Measurements from ENCODE around the gene RAI14.

RAI14 gene

DNA sequence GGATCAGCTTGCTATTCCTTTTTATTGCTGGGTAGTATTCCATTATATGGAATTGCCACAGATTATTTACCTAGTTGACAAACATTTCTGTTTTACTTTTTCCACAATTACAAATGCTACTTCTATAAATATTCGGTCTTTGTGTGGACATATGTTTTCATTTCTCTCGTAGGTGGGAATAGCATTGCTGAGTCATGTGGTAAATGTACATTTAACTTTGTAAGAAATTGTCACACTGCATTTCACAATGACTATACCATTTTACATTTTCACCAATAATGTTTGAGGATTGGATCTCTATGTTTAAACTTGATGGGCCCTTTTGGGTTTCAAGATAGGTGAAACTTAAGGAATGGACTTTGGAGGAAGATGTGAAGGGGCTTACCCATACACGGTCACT lies 19.7 kb downstream of the RAI14 start:
- Histone ChIP-seq H3K27me3 (ENCODE audit: insufficient read depth, low read length) (no peaks in the 10 kb centered on the region), H3K79me2 (ENCODE audit: control insufficient read depth, insufficient read depth, low read length, unreplicated experiment) (peaks cover 92% of the 10 kb centered on the region), H3K4me3 (ENCODE audit: low read depth, low read length) (peak overlapping the region; percentile 7; the same call in 1 of the 2 replicates), H3K4me1 (ENCODE audit: control insufficient read depth, insufficient read depth, low read length, unreplicated experiment) (peaks cover 58% of the 10 kb centered on the region), H3K36me3 (ENCODE audit: insufficient read depth, low read length) (0 out of 2 replicates have a peak, but pooled peaks cover 4% of the 10 kb centered on the region), H2AFZ (ENCODE audit: low read length, unreplicated experiment) (no peak overlapping the region), H3K27ac (ENCODE audit: low read depth, low read length) (peak overlapping the region; percentile 98)

DNA sequence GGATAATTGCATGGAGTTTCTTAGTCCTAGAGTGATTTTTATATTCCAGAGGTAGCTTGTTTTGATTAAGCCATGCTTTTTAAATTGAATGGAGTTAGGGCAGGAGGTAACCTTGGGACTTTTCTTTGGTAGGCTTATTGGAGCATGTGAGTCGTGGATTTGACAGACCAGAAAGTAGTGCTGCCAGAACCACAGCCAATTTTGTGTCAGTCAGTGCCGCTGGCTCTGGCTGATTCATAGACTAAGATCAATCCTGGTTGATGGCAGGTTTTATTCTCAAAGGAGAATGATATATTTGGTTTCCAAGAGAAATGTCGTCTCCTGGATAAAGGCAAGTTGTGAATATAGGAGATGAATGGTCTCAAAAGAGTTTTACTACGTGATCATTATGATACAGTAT lies 20.3 kb downstream of the RAI14 start:
- H3K36me3 ChIP-seq (ENCODE audit: insufficient read depth, low read length) = no peaks in the 10 kb centered on the region
- no peaks in the 10 kb centered on the region for H3K27me3 ChIP-seq (ENCODE audit: insufficient read depth, low read length)
- H3K4me1 ChIP-seq (ENCODE audit: control insufficient read depth, insufficient read depth, low read length, unreplicated experiment) = peaks cover 58% of the 10 kb centered on the region
- H3K4me3 ChIP-seq (ENCODE audit: low read depth, low read length) = peak overlapping the region; percentile 7; the same call in 1 of the 2 replicates
- peak overlapping the region; percentile 98 for H3K27ac ChIP-seq (ENCODE audit: low read depth, low read length)
- H2AFZ ChIP-seq (ENCODE audit: low read length, unreplicated experiment) = no peak overlapping the region
- H3K79me2 ChIP-seq (ENCODE audit: control insufficient read depth, insufficient read depth, low read length, unreplicated experiment) = peaks cover 92% of the 10 kb centered on the region

DNA sequence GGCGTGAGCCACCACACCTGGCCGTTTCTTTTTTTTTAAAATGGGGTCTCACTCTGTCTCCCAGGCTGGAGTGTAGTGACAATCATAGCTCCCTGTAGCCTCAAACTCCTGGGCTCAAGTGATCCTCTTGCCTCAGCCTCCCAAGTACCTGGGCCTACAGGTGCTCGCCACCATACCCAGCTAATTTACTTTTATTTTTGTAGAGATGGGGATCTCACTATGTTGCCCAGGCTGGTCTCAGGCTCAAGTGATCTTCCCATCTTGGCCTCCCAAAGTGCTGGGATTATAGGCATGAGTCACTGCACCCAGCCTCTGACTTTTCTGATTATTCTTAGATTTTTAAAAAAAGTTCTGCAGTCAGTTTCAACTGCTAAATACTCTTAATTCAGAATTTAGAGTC lies 21.3 kb downstream of the RAI14 start:
- H2AFZ ChIP-seq (ENCODE audit: low read length, unreplicated experiment) = no peak overlapping the region
- peaks cover 55% of the 10 kb centered on the region for H3K4me1 ChIP-seq (ENCODE audit: control insufficient read depth, insufficient read depth, low read length, unreplicated experiment)
- H3K36me3 ChIP-seq (ENCODE audit: insufficient read depth, low read length) = no peaks in the 10 kb centered on the region
- no peak overlapping the region for H3K27ac ChIP-seq (ENCODE audit: low read depth, low read length)
- H3K79me2 ChIP-seq (ENCODE audit: control insufficient read depth, insufficient read depth, low read length, unreplicated experiment) = peaks cover 92% of the 10 kb centered on the region
- no peaks in the 10 kb centered on the region for H3K27me3 ChIP-seq (ENCODE audit: insufficient read depth, low read length)
- no peak overlapping the region for H3K4me3 ChIP-seq (ENCODE audit: low read depth, low read length)

DNA sequence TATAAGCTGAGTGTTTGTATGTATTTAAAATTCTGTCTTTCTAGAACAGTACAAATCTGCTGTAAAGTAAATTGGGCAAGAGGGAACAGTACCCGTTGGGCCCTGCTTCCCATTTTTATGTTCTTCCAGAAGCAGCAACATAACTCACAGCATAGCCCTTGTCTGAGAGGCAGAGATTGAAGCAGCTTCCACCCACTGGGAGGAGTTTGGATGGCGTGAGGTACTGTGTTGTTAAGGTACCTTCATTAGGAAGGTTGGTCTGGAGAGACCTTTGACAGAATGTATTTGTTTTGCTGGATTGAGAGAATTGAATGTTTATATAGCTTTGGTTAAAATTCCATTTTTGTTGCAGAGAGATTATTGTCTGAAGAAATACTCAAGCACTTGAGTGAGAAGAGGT lies 24.8 kb downstream of the RAI14 start:
- peak overlapping the region; percentile 3; the same call in 1 of the 2 replicates for H3K27ac ChIP-seq (ENCODE audit: low read depth, low read length)
- H3K36me3 ChIP-seq (ENCODE audit: insufficient read depth, low read length) = no peaks in the 10 kb centered on the region
- peaks cover 96% of the 10 kb centered on the region for H3K79me2 ChIP-seq (ENCODE audit: control insufficient read depth, insufficient read depth, low read length, unreplicated experiment)
- no peak overlapping the region for H2AFZ ChIP-seq (ENCODE audit: low read length, unreplicated experiment)
- no peaks in the 10 kb centered on the region for H3K27me3 ChIP-seq (ENCODE audit: insufficient read depth, low read length)
- H3K4me3 ChIP-seq (ENCODE audit: low read depth, low read length) = no peak overlapping the region
- H3K4me1 ChIP-seq (ENCODE audit: control insufficient read depth, insufficient read depth, low read length, unreplicated experiment) = peaks cover 55% of the 10 kb centered on the region

DNA sequence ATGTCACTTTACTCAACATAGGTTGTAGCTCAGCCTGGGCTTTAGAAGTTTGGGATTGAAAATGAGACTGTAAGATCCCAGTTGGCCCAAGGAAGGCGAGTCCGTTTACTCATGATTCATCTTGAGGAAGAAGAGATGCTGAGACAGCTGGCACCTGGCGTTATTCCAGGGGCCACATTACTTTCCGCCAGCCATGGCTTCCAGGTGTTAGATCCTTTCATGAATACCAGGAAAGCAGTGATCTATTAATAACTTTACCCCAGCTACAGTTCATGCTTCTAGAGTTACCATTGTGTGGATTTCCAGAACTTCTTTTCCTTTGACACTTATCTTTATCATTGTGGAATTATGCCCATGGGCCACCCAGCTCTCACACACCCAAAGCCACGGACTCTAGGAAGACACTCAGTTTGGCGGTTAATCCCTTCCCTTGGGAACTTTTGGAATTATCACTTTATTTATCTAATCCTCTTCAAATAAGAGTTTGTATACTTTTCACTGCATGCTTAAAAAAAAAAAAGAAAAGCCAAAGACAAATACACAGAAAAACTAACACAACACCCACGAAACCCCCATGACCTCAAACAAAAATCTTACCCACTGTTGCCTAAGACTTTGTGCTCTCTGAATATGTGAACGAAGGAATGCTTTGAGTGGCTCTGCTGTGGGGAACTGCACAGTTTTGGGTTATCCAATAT lies 26.9 kb downstream of the RAI14 start:
- H3K36me3 ChIP-seq (ENCODE audit: insufficient read depth, low read length) = no peaks in the 10 kb centered on the region
- peaks cover 56% of the 10 kb centered on the region for H3K4me1 ChIP-seq (ENCODE audit: control insufficient read depth, insufficient read depth, low read length, unreplicated experiment)
- no peaks in the 10 kb centered on the region for H3K27me3 ChIP-seq (ENCODE audit: insufficient read depth, low read length)
- no peak overlapping the region for H2AFZ ChIP-seq (ENCODE audit: low read length, unreplicated experiment)
- H3K4me3 ChIP-seq (ENCODE audit: low read depth, low read length) = no peak overlapping the region
- H3K79me2 ChIP-seq (ENCODE audit: control insufficient read depth, insufficient read depth, low read length, unreplicated experiment) = peaks cover 90% of the 10 kb centered on the region
- peak overlapping the region; percentile 54 for H3K27ac ChIP-seq (ENCODE audit: low read depth, low read length)

DNA sequence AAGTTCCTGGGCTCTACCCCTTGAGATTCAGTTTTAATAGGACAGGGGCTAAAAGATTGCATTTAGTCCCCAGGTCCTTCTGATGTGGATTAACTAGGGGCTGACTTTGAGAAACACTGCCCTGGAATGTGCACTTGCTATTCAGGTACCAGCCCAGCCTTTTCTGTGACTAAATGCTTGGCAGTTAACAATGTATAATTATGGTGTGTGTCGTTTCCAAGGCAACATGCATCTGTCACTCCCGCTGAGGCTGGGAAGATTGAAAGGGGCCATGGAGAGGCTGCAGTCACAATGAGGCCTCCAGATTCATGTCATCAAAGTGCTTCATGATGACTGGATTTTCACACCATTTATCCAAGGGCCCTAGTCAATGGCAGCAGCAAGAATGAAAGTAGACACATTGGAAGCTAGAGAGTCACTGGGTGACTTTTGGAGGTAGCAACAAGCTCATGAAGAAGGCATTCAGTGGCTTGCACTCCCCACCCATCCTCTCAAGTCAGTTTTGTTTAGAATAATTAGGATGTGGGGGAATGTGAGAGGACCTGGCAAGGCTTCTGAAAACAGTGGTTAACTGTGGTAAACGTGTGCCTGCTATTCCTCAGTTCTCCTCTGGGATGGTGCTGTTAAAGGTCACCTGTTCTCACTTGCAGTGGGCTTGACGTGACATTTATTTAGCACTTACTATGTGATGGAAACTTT lies 28.3 kb downstream of the RAI14 start:
- H3K36me3 ChIP-seq (ENCODE audit: insufficient read depth, low read length) = peaks cover 9% of the 10 kb centered on the region
- H3K79me2 ChIP-seq (ENCODE audit: control insufficient read depth, insufficient read depth, low read length, unreplicated experiment) = peaks cover 89% of the 10 kb centered on the region
- H3K4me3 ChIP-seq (ENCODE audit: low read depth, low read length) = no peak overlapping the region
- H3K27me3 ChIP-seq (ENCODE audit: insufficient read depth, low read length) = no peaks in the 10 kb centered on the region
- no peak overlapping the region for H2AFZ ChIP-seq (ENCODE audit: low read length, unreplicated experiment)
- H3K27ac ChIP-seq (ENCODE audit: low read depth, low read length) = peak overlapping the region; percentile 92
- H3K4me1 ChIP-seq (ENCODE audit: control insufficient read depth, insufficient read depth, low read length, unreplicated experiment) = peaks cover 58% of the 10 kb centered on the region

DNA sequence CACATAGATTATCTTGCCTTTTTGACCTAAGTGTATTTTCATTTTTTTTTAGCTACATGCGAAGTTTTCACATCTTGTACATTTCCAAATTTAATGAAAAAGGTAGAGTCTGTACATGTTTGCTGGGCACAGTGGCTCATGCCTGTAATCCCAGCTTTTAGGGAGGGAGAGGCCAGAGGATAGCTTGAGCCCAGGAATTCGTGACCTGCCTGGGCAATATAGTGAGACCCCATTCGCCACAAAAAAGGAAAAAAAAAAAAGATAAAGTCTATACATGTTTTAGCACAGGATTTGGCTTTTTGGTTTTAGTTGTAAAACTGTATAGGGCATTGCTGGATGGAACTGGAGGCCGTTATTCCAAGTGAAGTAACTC lies 28.8 kb downstream of the RAI14 start:
- Histone ChIP-seq H2AFZ (ENCODE audit: low read length, unreplicated experiment) (no peak overlapping the region), H3K36me3 (ENCODE audit: insufficient read depth, low read length) (peaks cover 9% of the 10 kb centered on the region), H3K4me3 (ENCODE audit: low read depth, low read length) (no peak overlapping the region), H3K27ac (ENCODE audit: low read depth, low read length) (peak overlapping the region; percentile 92), H3K79me2 (ENCODE audit: control insufficient read depth, insufficient read depth, low read length, unreplicated experiment) (peaks cover 87% of the 10 kb centered on the region), H3K4me1 (ENCODE audit: control insufficient read depth, insufficient read depth, low read length, unreplicated experiment) (peaks cover 58% of the 10 kb centered on the region), H3K27me3 (ENCODE audit: insufficient read depth, low read length) (no peaks in the 10 kb centered on the region)

DNA sequence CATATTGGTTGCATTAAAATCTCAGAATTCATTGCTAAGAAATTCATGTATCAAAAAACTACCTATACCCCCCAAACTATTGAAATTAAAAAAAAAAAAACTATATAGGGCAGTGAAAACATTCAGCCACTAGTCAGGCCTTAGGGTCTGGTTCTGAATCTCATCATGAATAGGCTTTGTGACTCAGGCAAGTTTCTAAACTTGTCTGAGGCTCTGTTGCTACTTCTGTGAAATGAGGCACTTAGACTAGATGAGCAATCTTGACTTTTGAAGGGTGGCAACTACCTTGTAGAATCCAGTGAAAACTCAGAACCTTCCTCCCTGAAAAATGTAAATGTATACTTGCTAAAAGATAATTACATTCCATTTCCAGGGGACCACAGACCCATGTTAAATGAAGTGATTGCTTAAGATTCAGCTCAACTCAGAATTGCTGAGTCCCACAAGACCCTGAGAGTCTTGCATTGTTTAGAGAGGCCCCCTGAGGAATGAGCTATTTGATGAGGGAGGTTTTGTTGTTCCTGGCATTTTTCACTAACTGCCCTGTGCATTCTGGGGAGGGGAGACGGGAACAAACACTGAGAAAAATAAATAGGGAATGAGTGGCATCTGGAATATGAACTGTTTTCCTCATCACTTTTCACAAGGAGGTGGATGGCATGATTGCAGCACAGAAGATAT lies 29.5 kb downstream of the RAI14 start:
- Histone ChIP-seq H3K27ac (ENCODE audit: low read depth, low read length) (peak overlapping the region; percentile 92), H3K4me1 (ENCODE audit: control insufficient read depth, insufficient read depth, low read length, unreplicated experiment) (peaks cover 61% of the 10 kb centered on the region), H3K27me3 (ENCODE audit: insufficient read depth, low read length) (no peaks in the 10 kb centered on the region), H3K79me2 (ENCODE audit: control insufficient read depth, insufficient read depth, low read length, unreplicated experiment) (peaks cover 87% of the 10 kb centered on the region), H3K36me3 (ENCODE audit: insufficient read depth, low read length) (peaks cover 9% of the 10 kb centered on the region), H3K4me3 (ENCODE audit: low read depth, low read length) (peak overlapping the region; percentile 12; the same call in 1 of the 2 replicates), H2AFZ (ENCODE audit: low read length, unreplicated experiment) (no peak overlapping the region)

DNA sequence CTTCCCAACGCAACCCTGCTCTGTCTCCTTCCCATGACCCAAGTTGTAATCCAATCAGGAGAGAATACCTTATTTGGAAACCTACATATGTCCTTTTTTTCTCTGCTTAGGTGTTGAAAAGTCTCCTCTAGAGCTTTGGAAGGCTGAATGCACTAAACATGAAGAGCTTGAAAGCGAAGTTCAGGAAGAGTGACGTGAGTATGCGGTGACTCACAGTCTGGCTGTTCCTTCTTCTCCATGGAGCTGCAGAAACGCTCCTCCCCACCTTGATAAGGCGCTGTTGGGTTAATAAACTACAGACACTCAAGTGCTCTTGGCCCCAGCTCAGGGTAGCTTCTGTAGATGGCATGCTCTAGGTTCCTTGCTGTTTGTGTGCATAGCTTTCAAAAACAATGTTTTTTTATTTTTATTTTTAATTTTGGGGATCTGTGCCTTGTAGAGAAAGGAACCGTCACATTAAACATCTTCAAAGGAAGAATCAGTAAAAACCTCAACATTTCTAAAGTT lies 30.7 kb downstream of the RAI14 start:
- Histone ChIP-seq H3K4me1 (ENCODE audit: control insufficient read depth, insufficient read depth, low read length, unreplicated experiment) (peaks cover 65% of the 10 kb centered on the region), H2AFZ (ENCODE audit: low read length, unreplicated experiment) (peak overlapping the region; percentile 16), H3K79me2 (ENCODE audit: control insufficient read depth, insufficient read depth, low read length, unreplicated experiment) (peaks cover 87% of the 10 kb centered on the region), H3K36me3 (ENCODE audit: insufficient read depth, low read length) (peaks cover 9% of the 10 kb centered on the region), H3K27ac (ENCODE audit: low read depth, low read length) (peak overlapping the region; percentile 92), H3K4me3 (ENCODE audit: low read depth, low read length) (peak overlapping the region; percentile 50), H3K27me3 (ENCODE audit: insufficient read depth, low read length) (no peaks in the 10 kb centered on the region)

DNA sequence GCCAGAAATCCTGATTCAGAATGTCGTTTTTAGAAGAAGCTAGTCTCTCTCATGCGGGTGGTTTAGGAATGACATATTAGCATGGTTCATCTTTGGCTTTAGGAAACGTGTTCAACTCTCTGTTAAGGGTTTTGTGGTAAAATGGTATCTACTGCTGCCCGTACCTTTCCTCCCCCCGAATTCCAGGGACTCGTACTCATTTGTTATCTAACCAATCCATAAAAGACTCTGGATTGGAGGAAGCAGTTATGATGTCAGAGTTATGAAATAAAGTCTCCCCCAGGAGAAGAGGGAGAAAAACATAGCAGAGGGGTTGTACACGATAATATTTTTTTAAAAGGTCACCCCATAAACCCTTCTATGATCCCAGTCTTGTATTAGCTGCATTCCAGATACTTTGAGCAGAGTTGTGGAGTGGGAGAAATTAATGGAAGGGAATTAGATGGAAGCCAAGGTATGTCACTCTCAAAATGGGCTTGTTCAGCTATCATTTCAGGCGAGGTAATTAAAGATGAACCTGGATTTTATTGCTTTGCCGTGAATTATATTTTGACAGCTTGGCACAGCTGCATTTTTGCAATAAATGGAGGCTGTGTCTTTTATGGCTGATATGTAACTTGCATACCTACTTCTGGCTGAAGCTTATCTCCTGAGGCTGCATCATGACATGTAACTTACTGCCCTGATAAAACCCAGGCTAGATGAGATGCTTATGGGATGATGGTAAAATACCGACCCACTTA lies 31.3 kb downstream of the RAI14 start:
- peak overlapping the region; percentile 16 for H2AFZ ChIP-seq (ENCODE audit: low read length, unreplicated experiment)
- peaks cover 82% of the 10 kb centered on the region for H3K79me2 ChIP-seq (ENCODE audit: control insufficient read depth, insufficient read depth, low read length, unreplicated experiment)
- peak overlapping the region; percentile 92 for H3K27ac ChIP-seq (ENCODE audit: low read depth, low read length)
- H3K4me1 ChIP-seq (ENCODE audit: control insufficient read depth, insufficient read depth, low read length, unreplicated experiment) = peaks cover 61% of the 10 kb centered on the region
- peak overlapping the region; percentile 50 for H3K4me3 ChIP-seq (ENCODE audit: low read depth, low read length)
- peaks cover 9% of the 10 kb centered on the region for H3K36me3 ChIP-seq (ENCODE audit: insufficient read depth, low read length)
- H3K27me3 ChIP-seq (ENCODE audit: insufficient read depth, low read length) = no peaks in the 10 kb centered on the region

All from ACC112 (cell line).